Nucleus accumbens (tissue), 56 donors: ENCODE results near the gene SDK1.

ENCODE experiments used
- DNase-seq, 56 donors: peaks; one replicate each; lab custom pipeline; 2025; lab: John Stamatoyannopoulos, UW

SDK1 gene

DNA sequence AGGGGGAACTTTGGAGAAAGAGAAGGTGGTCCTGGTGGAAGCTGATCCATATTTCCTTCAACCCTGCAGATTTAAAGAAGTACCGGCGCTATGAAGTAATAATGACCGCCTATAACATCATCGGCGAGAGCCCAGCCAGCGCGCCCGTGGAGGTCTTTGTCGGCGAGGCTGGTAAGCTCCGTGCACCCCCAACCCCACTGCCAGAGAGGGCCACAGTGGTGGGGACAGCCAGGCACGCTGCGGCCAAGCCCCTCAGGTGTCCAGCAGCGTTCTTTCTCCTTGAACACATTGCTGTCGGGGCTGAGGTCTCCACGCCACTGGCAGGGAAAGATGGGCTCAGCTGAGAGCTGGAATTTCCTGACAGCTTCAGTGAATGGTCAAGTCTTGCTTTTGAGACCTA lies 877.4 kb downstream of the SDK1 start:
- DNase-seq, result no peak

DNA sequence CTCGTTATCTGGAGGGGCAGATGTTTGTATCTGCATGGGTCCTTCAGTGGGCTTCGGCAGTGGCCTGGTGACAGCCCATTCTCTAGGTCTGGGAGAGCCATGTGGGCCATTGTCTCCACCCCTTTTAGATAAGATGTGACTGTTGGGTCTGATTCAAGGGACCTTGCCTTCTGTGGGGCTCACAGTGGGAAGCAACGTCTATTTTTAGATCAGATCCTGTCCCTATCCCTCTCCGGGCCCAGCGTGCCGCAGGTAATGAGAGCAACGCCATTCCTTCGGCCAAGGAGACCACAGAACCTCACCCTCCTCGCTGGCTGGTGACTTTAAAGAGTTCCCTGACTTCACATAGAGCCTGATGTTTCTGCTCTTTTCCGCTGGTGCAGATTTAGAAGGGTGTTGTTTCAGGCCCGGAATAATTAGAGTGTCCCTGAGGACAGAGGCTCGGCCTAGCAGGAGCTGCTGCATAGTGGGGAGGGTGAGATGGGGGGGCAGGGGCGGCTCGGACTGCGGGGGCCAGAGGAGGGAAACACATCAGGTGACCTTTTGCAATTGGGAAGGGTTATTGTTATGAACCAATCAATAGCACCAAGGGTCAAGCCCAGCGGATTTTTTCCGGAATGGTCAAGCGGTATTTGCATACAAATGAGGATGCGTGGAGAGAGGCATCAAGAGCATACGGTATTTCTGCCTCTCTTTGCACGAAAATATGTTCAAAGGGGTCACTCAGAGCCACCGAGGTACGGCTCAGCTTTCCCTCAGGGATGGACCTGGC lies 878.0 kb downstream of the SDK1 start:
- no peak for DNase-seq

- DNase-seq, result no peak
Measured at GRCh38 chr7:4179688-4180380, 878.8 kb downstream of the SDK1 start.

DNA sequence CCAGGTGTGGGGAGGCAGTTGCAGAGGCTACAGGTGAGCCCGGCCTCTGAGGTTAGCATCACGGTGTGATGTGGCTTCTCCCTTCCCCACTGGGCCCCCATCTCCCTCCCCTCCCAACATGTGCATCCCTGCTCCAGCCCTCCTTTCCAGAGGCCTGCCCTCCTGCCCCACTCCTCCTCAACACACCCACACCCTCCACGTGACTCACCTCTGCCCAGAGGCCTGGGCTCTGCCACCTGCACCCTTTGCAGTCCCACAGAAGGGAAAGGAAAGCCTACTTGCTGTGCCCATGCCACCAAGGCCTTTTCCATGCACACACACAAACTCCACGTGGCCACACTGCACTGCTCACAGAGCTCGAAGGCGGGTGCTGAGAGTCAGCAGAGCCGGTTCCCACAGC lies 880.4 kb downstream of the SDK1 start:
- DNase-seq, result no peak

GRCh38 chr7:4182605-4183300 lies 881.7 kb downstream of the SDK1 start:
- no peak for DNase-seq

DNA sequence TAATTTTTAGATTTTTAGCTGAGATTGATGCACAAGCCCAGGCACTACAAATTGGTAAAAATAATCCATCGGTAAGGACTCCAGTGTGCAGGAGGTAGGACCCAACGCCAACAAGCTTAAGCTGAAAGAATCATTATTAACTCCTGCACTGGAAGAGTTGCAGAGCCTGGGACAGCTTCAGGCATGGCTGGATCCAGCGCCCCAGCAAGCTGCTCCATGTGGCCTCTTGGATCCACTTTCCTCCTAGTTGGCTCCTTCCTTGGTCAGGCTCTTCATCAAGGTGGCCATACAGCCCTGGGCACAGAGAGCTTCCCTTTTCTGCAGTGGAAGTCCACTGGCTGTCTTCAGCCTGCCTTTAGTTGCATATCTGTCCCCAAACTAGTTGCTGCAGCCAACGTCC lies 883.6 kb downstream of the SDK1 start:
- no peak for DNase-seq

DNA sequence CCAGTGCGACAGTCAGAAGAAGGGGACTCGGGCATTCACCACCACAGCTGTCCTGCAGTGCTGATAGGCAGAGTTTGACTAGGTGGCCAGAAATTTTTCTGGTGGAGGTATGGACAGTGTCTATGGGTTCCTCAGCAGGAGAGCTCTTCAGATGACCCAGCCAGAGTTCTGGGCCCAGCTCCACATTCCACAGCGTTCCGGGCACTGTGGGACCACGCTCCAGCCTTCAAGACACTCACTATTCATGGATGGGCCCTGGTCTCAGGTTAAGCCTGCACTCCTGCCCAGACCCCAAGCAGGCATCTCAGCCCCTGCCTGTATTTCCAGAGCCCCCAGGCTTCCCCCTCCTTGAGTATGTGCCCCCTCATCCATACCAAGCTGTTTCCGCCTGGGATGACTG lies 884.1 kb downstream of the SDK1 start:
- no peak for DNase-seq

DNA sequence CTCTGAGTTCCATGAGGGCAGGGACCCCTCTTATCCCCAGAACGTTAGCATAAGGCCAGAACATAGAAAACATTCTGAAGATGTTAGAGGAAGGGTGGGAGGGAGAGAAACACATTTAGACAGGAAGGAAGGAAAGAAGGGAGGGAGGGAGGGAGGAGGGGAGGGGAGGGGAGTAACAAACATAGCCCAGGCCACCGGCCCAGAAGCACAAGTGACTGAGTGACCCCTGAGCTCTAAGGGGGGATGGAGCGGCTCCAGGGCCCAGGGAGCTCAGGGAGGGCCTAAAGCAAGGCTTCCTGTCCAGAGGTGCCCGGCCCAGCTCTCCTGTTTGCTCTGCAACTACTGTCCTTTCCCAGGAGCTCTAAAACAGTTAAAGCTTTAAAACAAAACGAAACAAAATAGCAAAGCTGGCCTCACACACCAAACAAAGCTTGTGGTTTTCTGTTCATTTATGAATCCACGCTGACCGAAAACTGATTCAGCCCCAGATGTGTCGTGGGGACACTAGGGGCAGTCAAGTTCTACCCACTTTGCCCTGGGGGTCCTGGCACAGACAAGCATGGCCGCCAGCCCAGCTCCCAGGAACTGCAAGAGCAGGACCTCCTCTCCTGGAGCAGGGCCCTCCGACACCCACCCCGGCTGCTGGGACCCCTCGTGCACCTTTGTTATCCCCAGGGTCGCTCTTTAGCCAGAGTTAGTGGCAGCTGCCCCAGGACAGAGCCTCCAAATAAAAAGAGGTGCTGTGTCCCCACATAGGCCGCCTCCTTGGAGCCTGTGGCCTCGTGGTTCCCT lies 884.9 kb downstream of the SDK1 start:
- DNase-seq, result no peak

DNA sequence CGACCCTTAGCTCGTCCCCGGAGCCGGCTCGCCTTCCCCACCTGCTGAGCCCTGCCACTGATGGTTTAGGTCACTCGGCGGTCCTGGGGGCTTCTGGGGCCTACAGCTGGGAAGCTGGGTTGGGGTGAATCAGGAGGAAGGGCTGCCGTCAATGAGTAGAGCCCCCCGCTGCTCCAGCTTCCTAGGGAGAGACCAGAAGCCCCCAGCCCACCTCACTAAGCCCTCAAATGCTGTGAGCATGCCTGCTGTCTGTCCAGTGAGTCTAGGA lies 885.4 kb downstream of the SDK1 start:
- no peak for DNase-seq

DNA sequence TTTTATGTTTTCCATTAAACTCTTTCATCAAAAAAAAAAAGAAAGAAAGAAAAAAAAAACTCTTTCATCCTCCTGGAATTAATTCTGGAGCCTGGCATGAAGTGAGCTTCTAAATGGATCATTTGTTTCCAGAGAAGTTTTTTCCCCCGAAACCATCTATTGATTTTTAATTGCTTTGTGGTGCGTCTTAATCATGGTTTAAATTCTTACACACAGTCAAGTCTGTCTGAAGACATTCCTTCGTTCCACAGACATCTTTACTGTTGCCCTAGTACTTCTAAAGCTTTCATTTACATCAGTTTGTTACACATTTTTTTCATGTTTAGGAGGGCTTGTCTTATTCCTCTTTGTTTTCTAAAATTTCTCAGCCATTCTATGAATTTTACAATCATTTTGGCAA lies 887.6 kb downstream of the SDK1 start:
- DNase-seq, result no peak

DNA sequence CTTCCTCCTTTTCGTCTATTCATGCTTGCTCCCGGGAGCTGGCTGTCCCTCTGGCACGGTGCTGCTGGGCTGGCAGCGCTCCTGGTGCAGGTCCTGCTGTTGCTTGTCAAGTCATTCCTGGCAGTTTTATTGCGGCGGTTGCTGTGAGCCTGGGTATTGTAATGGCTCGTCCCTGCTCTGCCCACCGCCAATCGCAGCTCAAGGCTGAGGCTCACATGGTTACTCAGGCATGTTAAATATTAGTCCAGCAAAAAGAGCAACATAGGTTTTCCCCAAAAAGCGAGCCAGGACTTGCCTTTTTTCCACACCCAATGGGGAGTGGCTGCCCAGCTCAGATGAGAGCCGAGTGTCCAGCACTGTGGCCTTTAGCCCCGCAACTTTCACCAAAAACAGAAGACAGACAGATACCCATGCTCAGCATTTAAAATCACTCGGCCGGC lies 888.1 kb downstream of the SDK1 start:
- peak in 44 of 56 donors; percentile 2 to 73 (median 29) for DNase-seq

DNA sequence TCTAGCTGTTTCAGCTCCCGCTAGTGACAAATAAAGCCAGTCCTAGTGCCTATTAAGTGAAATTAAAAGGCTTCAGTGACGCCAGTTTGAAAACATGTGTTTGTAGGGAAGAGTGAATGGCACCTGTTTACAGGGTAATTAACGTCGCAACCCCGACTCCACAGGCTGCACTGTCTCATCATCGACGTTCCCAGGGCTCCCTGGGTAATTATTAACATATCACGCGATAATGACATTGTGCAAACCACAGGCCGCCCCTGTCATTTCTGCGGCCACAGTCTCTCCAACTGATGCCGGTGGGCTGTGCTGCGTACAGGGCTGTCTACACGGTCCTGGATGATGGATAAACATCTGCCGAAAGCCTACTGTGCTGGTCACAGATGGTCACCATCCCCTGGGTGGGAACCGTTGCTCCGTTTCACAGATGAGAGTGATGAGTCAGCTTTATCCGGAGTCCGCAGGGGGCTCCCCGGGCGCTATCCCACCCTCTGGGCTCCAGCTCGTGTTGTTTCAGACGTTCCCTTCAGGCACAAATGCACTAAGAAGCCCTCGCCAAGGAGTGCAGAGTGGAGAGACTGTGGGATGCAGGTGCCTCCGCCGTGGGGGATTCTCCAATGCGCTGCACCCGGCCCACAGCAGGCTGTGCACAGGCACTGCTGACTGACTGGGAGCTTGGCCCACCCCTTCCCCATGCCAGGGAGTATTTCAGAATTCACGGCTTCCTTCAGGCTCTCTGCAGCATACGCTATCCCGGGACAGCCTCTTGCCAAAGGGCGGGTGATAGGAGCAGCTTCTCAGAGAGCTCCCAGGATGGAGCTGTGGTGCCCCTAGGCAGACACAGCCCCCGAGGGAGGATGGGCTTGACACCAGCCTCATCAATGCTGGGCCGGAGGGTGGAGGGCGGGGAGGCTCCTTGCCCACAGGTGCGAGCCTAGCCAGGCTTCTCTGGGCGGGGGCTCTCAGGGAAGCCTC lies 889.2 kb downstream of the SDK1 start:
- no peak for DNase-seq

GRCh38 chr7:4191046-4191445 lies 890.0 kb downstream of the SDK1 start:
- DNase-seq, result no peak

DNA sequence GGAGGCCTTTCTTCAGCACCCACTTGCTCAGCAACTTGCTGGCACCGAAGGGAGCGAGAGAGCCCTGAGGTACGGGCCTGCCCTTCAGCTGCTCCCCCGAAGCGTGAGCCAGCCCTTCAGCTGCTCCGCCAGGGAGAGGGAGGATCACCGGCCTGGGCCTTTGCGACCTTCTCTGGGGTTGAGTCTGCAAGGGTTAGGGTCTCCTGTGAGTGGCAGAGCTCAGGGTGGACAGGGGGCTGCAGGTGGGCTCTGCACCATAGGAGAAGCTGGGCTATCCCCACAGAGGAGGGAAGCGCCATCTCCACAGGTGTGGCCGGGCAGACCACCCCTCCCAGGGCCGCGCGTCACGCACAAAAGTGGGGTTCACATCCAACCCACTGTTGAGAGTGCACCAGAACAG lies 890.5 kb downstream of the SDK1 start:
- no peak for DNase-seq

GRCh38 chr7:4195660-4196059 lies 894.6 kb downstream of the SDK1 start:
- DNase-seq, result no peak

GRCh38 chr7:4196121-4196819 lies 895.2 kb downstream of the SDK1 start:
- no peak for DNase-seq

DNA sequence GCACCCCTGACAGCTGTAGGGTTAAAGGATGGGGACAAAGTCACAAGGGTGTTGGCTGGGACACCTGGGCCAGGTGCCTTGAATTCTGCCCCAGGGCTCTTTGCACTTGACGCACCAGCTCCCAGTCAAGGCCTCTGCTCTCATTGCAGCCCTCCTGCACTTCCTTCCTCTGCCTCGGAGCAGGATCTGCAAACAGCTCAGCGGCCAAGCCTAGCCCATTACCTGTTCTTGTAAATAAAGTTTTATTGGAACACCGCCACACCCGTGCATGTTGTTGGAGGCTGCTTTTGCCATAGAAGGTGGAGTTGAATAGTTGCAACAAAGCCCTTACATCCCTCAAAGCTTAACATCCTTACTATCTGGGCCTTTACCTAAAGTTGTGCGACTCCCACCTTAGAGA lies 897.2 kb downstream of the SDK1 start:
- no peak for DNase-seq

- no peak for DNase-seq
Measured at GRCh38 chr7:4200546-4201094, 899.6 kb downstream of the SDK1 start.

GRCh38 chr7:4201566-4201965 lies 900.5 kb downstream of the SDK1 start:
- DNase-seq, result no peak
